HG02973 (cell line): Measurements from ENCODE around the gene AAK1.

Experiments
- ATAC-seq: cut with Tn5 transposase; IDR thresholded peaks from one replicate; pipeline ENCODE4 v1.9.1; 2021; ENCODE audit warnings: moderate library complexity; ENCODE audit not compliant: unreplicated experiment

Gene AAK1

GRCh38 chr2:69547984-69548715, 95.4 kb downstream of the AAK1 start:
- ATAC-seq: no peak

GRCh38 chr2:69546646-69547045, 96.9 kb downstream of the AAK1 start:
- ATAC-seq: no peak

- no peak for ATAC-seq
Observed at GRCh38 chr2:69545477-69545932, 98.0 kb downstream of the AAK1 start.

GRCh38 chr2:69544951-69545350, 98.6 kb downstream of the AAK1 start:
- no peak for ATAC-seq

GRCh38 chr2:69539549-69539908, 104.0 kb downstream of the AAK1 start:
- ATAC-seq: no peak

- no peak for ATAC-seq
Observed at GRCh38 chr2:69538872-69539548, 104.5 kb downstream of the AAK1 start.

- no peak for ATAC-seq
Observed at GRCh38 chr2:69538249-69538648, 105.3 kb downstream of the AAK1 start.

GRCh38 chr2:69535817-69536241, 107.7 kb downstream of the AAK1 start:
- ATAC-seq: peak; percentile 78

GRCh38 chr2:69531186-69531585, 112.4 kb downstream of the AAK1 start:
- ATAC-seq: no peak

- ATAC-seq: no peak
Observed at GRCh38 chr2:69529480-69529879, 114.1 kb downstream of the AAK1 start.

GRCh38 chr2:69525261-69525660, 118.3 kb downstream of the AAK1 start:
- ATAC-seq: no peak

GRCh38 chr2:69524799-69525198, 118.7 kb downstream of the AAK1 start:
- ATAC-seq: no peak

GRCh38 chr2:69521747-69522146, 121.8 kb downstream of the AAK1 start:
- ATAC-seq: no peak

GRCh38 chr2:69518841-69519240, 124.7 kb downstream of the AAK1 start:
- no peak for ATAC-seq

- ATAC-seq: no peak
Observed at GRCh38 chr2:69517410-69517809, 126.1 kb downstream of the AAK1 start.

GRCh38 chr2:69514819-69515218, 128.7 kb downstream of the AAK1 start:
- no peak for ATAC-seq

- no peak for ATAC-seq
Observed at GRCh38 chr2:69514406-69514805, 129.1 kb downstream of the AAK1 start.

GRCh38 chr2:69512446-69512845, 131.1 kb downstream of the AAK1 start:
- no peak for ATAC-seq

- no peak for ATAC-seq
Observed at GRCh38 chr2:69510204-69510603, 133.3 kb downstream of the AAK1 start.

GRCh38 chr2:69509750-69510140, 133.8 kb downstream of the AAK1 start:
- no peak for ATAC-seq

GRCh38 chr2:69509011-69509749, 134.4 kb downstream of the AAK1 start:
- ATAC-seq: no peak

- ATAC-seq: no peak
Observed at GRCh38 chr2:69505710-69506109, 137.8 kb downstream of the AAK1 start.
